Measurements from ENCODE around the gene COX5B.

Gene COX5B

GRCh38 chr2:97654309-97654708 lies 8.4 kb downstream of the COX5B start:
- H3K4me3 ChIP-seq (ENCODE audit: low read length) = no peak overlapping the region
- DNase-seq (ENCODE audit: low read depth, low spot score) = no peak
- H3K4me1 ChIP-seq (ENCODE audit: control insufficient read depth, insufficient read depth, low read length) = no peaks in the 10 kb centered on the region
- WGBS (ENCODE audit: insufficient coverage, insufficient read length) = no CpG with 5 or more reads among the region's 5 CpGs
- no peaks in the 10 kb centered on the region for H3K9me3 ChIP-seq (ENCODE audit: control insufficient read depth, insufficient read depth, low read length)
- peaks cover 13% of the 10 kb centered on the region for H3K36me3 ChIP-seq (ENCODE audit: control insufficient read depth, insufficient read depth, low read length)
- H3K27me3 ChIP-seq (ENCODE audit: control insufficient read depth, insufficient read depth, low read length) = no peaks in the 10 kb centered on the region
- H3K27ac ChIP-seq (ENCODE audit: low read length) = no peak overlapping the region

DNA sequence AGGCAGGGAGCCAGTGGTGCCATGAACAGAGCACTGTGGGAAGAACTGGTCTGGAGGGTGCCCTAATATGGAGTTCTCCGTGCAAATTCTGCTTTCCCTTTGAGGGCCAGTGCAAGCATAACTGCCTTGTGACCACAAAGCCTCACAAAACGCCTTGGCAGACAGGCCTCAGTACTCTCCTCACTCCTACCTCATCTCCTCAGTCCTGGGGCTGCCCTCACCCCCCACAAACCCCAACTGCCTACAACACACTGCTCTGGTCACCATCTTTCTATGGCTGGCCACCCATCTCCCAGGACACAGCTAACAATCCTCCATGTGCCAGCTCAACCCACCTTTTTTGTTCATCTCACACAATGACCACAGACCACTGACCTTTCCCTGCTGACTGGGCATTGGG lies 8.9 kb downstream of the COX5B start:
- no peaks in the 10 kb centered on the region for H3K27me3 ChIP-seq (ENCODE audit: control insufficient read depth, insufficient read depth, low read length)
- no peaks in the 10 kb centered on the region for H3K4me1 ChIP-seq (ENCODE audit: control insufficient read depth, insufficient read depth, low read length)
- WGBS (ENCODE audit: insufficient coverage, insufficient read length) = no CpG with 5 or more reads among the region's 2 CpGs
- no peaks in the 10 kb centered on the region for H3K9me3 ChIP-seq (ENCODE audit: control insufficient read depth, insufficient read depth, low read length)
- H3K4me3 ChIP-seq (ENCODE audit: low read length) = no peak overlapping the region
- no peak overlapping the region for H3K27ac ChIP-seq (ENCODE audit: low read length)
- H3K36me3 ChIP-seq (ENCODE audit: control insufficient read depth, insufficient read depth, low read length) = peaks cover 13% of the 10 kb centered on the region
- DNase-seq (ENCODE audit: low read depth, low spot score) = no peak

DNA sequence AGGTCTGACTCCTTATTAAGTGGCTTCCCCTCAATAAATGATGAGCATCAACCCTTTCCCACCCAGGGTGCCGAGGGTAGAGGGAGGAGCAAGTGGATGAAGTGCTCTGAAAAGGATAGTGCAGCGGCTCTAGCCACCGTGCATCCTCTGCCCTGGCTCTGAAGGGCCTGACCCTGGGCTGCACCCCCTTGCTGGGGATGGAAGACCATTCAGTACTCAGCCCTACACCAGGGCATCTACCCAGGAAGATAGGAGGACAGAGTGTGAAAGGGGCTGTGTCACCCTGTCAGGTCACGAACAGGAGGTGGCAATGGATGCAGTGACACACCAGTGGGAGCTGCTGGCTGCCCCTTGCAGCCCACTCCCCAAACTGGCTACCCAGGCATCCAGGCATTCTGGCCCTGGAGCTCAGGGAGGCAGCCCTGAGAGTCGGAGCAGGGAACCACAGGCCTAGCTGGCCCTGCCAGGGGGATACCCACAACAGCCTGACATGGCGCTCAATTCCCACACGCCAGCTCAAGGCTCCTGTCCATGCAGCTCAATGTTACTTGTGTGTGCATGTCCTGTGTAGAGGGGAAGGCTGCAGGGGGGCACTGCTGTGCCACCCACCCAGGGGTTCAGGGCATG lies 10.4 kb downstream of the COX5B start:
- Histone ChIP-seq H3K36me3 (ENCODE audit: control insufficient read depth, insufficient read depth, low read length) (peaks cover 13% of the 10 kb centered on the region), H3K27ac (ENCODE audit: low read length) (no peak overlapping the region)

GRCh38 chr2:97656905-97657587 lies 11.2 kb downstream of the COX5B start:
- Histone ChIP-seq H3K4me3 (ENCODE audit: low read length) (no peak overlapping the region), H3K4me1 (ENCODE audit: control insufficient read depth, insufficient read depth, low read length) (no peaks in the 10 kb centered on the region), H3K27me3 (ENCODE audit: control insufficient read depth, insufficient read depth, low read length) (no peaks in the 10 kb centered on the region), H3K9me3 (ENCODE audit: control insufficient read depth, insufficient read depth, low read length) (no peaks in the 10 kb centered on the region), H3K27ac (ENCODE audit: low read length) (no peak overlapping the region), H3K36me3 (ENCODE audit: control insufficient read depth, insufficient read depth, low read length) (peaks cover 13% of the 10 kb centered on the region)
- DNase-seq (ENCODE audit: low read depth, low spot score) = no peak
- no CpG with 5 or more reads among the region's 15 CpGs for WGBS (ENCODE audit: insufficient coverage, insufficient read length)

More for the DNA sequence above, 10.4 kb downstream of the COX5B start:
- no peak overlapping the region for H3K4me3 ChIP-seq (ENCODE audit: low read length)
- no peaks in the 10 kb centered on the region for H3K9me3 ChIP-seq (ENCODE audit: control insufficient read depth, insufficient read depth, low read length)
- no CpG with 5 or more reads among the region's 7 CpGs for WGBS (ENCODE audit: insufficient coverage, insufficient read length)
- no peak for DNase-seq (ENCODE audit: low read depth, low spot score)
- no peaks in the 10 kb centered on the region for H3K27me3 ChIP-seq (ENCODE audit: control insufficient read depth, insufficient read depth, low read length)
- H3K4me1 ChIP-seq (ENCODE audit: control insufficient read depth, insufficient read depth, low read length) = no peaks in the 10 kb centered on the region

GRCh38 chr2:97657986-97658690 lies 12.3 kb downstream of the COX5B start:
- DNase-seq (ENCODE audit: low read depth, low spot score) = no peak
- Histone ChIP-seq H3K4me3 (ENCODE audit: low read length) (no peak overlapping the region), H3K27me3 (ENCODE audit: control insufficient read depth, insufficient read depth, low read length) (no peaks in the 10 kb centered on the region), H3K27ac (ENCODE audit: low read length) (no peak overlapping the region), H3K4me1 (ENCODE audit: control insufficient read depth, insufficient read depth, low read length) (0 out of 2 replicates have a peak, but pooled peaks cover 1% of the 10 kb centered on the region), H3K36me3 (ENCODE audit: control insufficient read depth, insufficient read depth, low read length) (peaks cover 13% of the 10 kb centered on the region), H3K9me3 (ENCODE audit: control insufficient read depth, insufficient read depth, low read length) (no peaks in the 10 kb centered on the region)
- no CpG with 5 or more reads among the region's 37 CpGs for WGBS (ENCODE audit: insufficient coverage, insufficient read length)

DNA sequence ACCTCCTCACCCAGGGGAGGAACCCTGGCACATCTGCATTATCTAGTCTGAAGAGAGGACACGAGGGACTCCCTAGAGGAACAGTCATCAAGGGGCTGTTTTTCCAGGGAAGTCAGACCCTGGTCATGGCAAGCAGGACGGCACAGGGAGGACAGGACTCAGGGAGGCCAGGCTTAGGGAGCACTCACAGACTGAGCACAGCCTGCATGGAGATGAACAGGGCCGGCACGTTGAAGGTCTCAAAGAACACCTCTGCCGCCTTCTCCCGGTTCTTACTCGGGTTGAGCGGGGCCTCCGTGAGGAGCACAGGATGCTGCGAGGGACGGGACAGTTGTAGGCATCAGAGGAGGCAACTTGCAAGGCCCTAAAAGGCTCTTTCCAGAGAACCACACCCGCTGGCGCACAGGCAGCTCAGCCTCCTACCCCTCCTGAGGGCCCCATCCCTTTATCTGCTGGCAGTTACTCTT lies 12.9 kb downstream of the COX5B start:
- H3K4me1 ChIP-seq (ENCODE audit: control insufficient read depth, insufficient read depth, low read length) = 0 out of 2 replicates have a peak, but pooled peaks cover 1% of the 10 kb centered on the region
- H3K4me3 ChIP-seq (ENCODE audit: low read length) = no peak overlapping the region
- no CpG with 5 or more reads among the region's 13 CpGs for WGBS (ENCODE audit: insufficient coverage, insufficient read length)
- DNase-seq (ENCODE audit: low read depth, low spot score) = no peak
- no peak overlapping the region for H3K27ac ChIP-seq (ENCODE audit: low read length)
- no peaks in the 10 kb centered on the region for H3K27me3 ChIP-seq (ENCODE audit: control insufficient read depth, insufficient read depth, low read length)
- no peaks in the 10 kb centered on the region for H3K9me3 ChIP-seq (ENCODE audit: control insufficient read depth, insufficient read depth, low read length)
- H3K36me3 ChIP-seq (ENCODE audit: control insufficient read depth, insufficient read depth, low read length) = peaks cover 13% of the 10 kb centered on the region

GRCh38 chr2:97659256-97660043 lies 13.6 kb downstream of the COX5B start:
- no peak for DNase-seq (ENCODE audit: low read depth, low spot score)
- no CpG with 5 or more reads among the region's 29 CpGs for WGBS (ENCODE audit: insufficient coverage, insufficient read length)
- Histone ChIP-seq H3K27me3 (ENCODE audit: control insufficient read depth, insufficient read depth, low read length) (no peaks in the 10 kb centered on the region), H3K4me3 (ENCODE audit: low read length) (no peak overlapping the region), H3K36me3 (ENCODE audit: control insufficient read depth, insufficient read depth, low read length) (peaks cover 13% of the 10 kb centered on the region), H3K4me1 (ENCODE audit: control insufficient read depth, insufficient read depth, low read length) (0 out of 2 replicates have a peak, but pooled peaks cover 1% of the 10 kb centered on the region), H3K9me3 (ENCODE audit: control insufficient read depth, insufficient read depth, low read length) (no peaks in the 10 kb centered on the region), H3K27ac (ENCODE audit: low read length) (no peak overlapping the region)

GRCh38 chr2:97660044-97660774 lies 14.3 kb downstream of the COX5B start:
- Histone ChIP-seq H3K9me3 (ENCODE audit: control insufficient read depth, insufficient read depth, low read length) (no peaks in the 10 kb centered on the region), H3K27ac (ENCODE audit: low read length) (no peak overlapping the region), H3K27me3 (ENCODE audit: control insufficient read depth, insufficient read depth, low read length) (no peaks in the 10 kb centered on the region), H3K36me3 (ENCODE audit: control insufficient read depth, insufficient read depth, low read length) (peaks cover 13% of the 10 kb centered on the region), H3K4me1 (ENCODE audit: control insufficient read depth, insufficient read depth, low read length) (0 out of 2 replicates have a peak, but pooled peaks cover 1% of the 10 kb centered on the region), H3K4me3 (ENCODE audit: low read length) (no peak overlapping the region)
- no peak for DNase-seq (ENCODE audit: low read depth, low spot score)
- WGBS (ENCODE audit: insufficient coverage, insufficient read length) = no CpG with 5 or more reads among the region's 20 CpGs

- DNase-seq (ENCODE audit: low read depth, low spot score) = no peak
- Histone ChIP-seq H3K27ac (ENCODE audit: low read length) (no peak overlapping the region), H3K4me1 (ENCODE audit: control insufficient read depth, insufficient read depth, low read length) (0 out of 2 replicates have a peak, but pooled peaks cover 1% of the 10 kb centered on the region), H3K27me3 (ENCODE audit: control insufficient read depth, insufficient read depth, low read length) (no peaks in the 10 kb centered on the region), H3K36me3 (ENCODE audit: control insufficient read depth, insufficient read depth, low read length) (peaks cover 13% of the 10 kb centered on the region), H3K9me3 (ENCODE audit: control insufficient read depth, insufficient read depth, low read length) (no peaks in the 10 kb centered on the region), H3K4me3 (ENCODE audit: low read length) (no peak overlapping the region)
- no CpG with 5 or more reads among the region's 18 CpGs for WGBS (ENCODE audit: insufficient coverage, insufficient read length)
These were observed 15.0 kb downstream of the COX5B start for GRCh38 chr2:97660775-97661389.

Data from iPS DF 6.9 (cell line).